Lower leg skin (tissue), 3 donors: Measurements from ENCODE around the gene ZNF25.
"Not testable (repeated sequence)": the region's sequence is repeated elsewhere in the genome, so short reads cannot be mapped to it uniquely, and the experiment has no call there.

ENCODE experiments used
- POLR2A ChIP-seq, 2 donors: fragments of 450-650 bp; IDR thresholded peaks; one replicate each; pipeline ENCODE4 v1.6.1; 2016 to 2017; ENCODE audit warnings: antibody characterized with exemption in 2 of 2, mild to moderate bottlenecking in 1 of 2, moderate library complexity in 1 of 2
- TF ChIP-seq, protein P1 (sequence below), 3 donors: fragments of 450-650 bp; IDR thresholded peaks; one replicate each; pipeline ENCODE4 v1.5.1; 2016; ENCODE audit warnings: antibody characterized with exemption in 3 of 3, mild to moderate bottlenecking in 3 of 3, moderate library complexity in 2 of 3

GRCh38 chr10:38000474-38000873, 24.0 kb upstream of the ZNF25 start:
- TF ChIP-seq, protein P1, sequence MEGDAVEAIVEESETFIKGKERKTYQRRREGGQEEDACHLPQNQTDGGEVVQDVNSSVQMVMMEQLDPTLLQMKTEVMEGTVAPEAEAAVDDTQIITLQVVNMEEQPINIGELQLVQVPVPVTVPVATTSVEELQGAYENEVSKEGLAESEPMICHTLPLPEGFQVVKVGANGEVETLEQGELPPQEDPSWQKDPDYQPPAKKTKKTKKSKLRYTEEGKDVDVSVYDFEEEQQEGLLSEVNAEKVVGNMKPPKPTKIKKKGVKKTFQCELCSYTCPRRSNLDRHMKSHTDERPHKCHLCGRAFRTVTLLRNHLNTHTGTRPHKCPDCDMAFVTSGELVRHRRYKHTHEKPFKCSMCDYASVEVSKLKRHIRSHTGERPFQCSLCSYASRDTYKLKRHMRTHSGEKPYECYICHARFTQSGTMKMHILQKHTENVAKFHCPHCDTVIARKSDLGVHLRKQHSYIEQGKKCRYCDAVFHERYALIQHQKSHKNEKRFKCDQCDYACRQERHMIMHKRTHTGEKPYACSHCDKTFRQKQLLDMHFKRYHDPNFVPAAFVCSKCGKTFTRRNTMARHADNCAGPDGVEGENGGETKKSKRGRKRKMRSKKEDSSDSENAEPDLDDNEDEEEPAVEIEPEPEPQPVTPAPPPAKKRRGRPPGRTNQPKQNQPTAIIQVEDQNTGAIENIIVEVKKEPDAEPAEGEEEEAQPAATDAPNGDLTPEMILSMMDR (IDR thresholded peaks at IDR 0.05), result not testable (repeated sequence)
- not testable (repeated sequence) for TF ChIP-seq POLR2A (IDR thresholded peaks at IDR 0.05)
